Osteoblast (primary cell): Measurements from ENCODE around the gene TENM4. TPM values are rescaled to one million over a fixed set of nuclear protein-coding genes. Genes with fewer than 3 reads are reported as not detected.

ENCODE experiments used
- DNase-seq: peaks from one replicate; pipeline ENCODE4 v3.0.0; 2011; ENCODE audit warnings: low spot score, mixed read lengths; ENCODE audit not compliant: insufficient read length; ENCODE audit errors: missing footprints
- H2AFZ ChIP-seq: 2 replicates; pipeline ENCODE4 v1.6.0; 2011; ENCODE audit warnings: mild to moderate bottlenecking, low read length
- H3K27ac ChIP-seq: 2 replicates; pipeline ENCODE4 v1.5.1; 2011; ENCODE audit warnings: mild to moderate bottlenecking, low read depth, low read length, moderate library complexity
- H3K27me3 ChIP-seq: 2 replicates; pipeline ENCODE4 v1.6.0; 2012; ENCODE audit warnings: mild to moderate bottlenecking, control low read depth, inconsistent platforms, low read length, moderate library complexity; ENCODE audit not compliant: insufficient read depth
- H3K36me3 ChIP-seq: 2 replicates; pipeline ENCODE4 v1.5.1; 2011; ENCODE audit warnings: mild to moderate bottlenecking, low read length, control low read depth, moderate library complexity; ENCODE audit not compliant: insufficient read depth
- H3K4me1 ChIP-seq: 2 replicates; pipeline ENCODE4 v1.5.1; 2011; ENCODE audit warnings: mild to moderate bottlenecking, low read length, control low read depth, moderate library complexity; ENCODE audit not compliant: insufficient read depth
- H3K4me2 ChIP-seq: 2 replicates; pipeline ENCODE4 v1.6.0; 2011; ENCODE audit warnings: mild to moderate bottlenecking, low read length; ENCODE audit not compliant: insufficient read depth
- H3K4me3 ChIP-seq: fragments of 200-600 bp; sonication (generic); 3 replicates; pipeline ENCODE4 v1.5.1; 2012; ENCODE audit warnings: mild to moderate bottlenecking, low read length, inconsistent platforms; ENCODE audit not compliant: insufficient read depth
- H3K79me2 ChIP-seq: 2 replicates; pipeline ENCODE4 v1.6.0; 2012; ENCODE audit warnings: mild to moderate bottlenecking, low read length, control low read depth, inconsistent platforms; ENCODE audit not compliant: insufficient read depth
- H3K9me3 ChIP-seq: 2 replicates; pipeline ENCODE4 v1.5.1; 2011; ENCODE audit warnings: low read depth, low read length, control low read depth
- H4K20me1 ChIP-seq: 2 replicates; pipeline ENCODE4 v1.6.0; 2012; ENCODE audit warnings: mild to moderate bottlenecking, low read length, control low read depth; ENCODE audit not compliant: insufficient read depth
- CTCF ChIP-seq: IDR thresholded peaks from 2 replicates; pipeline ENCODE4 v1.5.1; 2011; ENCODE audit warnings: mild to moderate bottlenecking, low read depth, low read length, moderate library complexity; ENCODE audit errors: extremely low read depth
- total RNA-seq: library from RNA; depleted of rRNA; stranded (reverse); fragments of >200 nt; gene quantifications from 2 replicates; pipeline ENCODE4 v1.2.3, GENCODE V29; 2012

Gene TENM4
- total RNA-seq, 1 donor, result 63.3 TPM

- no peaks in the 10 kb centered on the region for H3K27me3 ChIP-seq
- H3K4me1 ChIP-seq, result no peaks in the 10 kb centered on the region
- no peak overlapping the region for H3K4me2 ChIP-seq
- TF ChIP-seq CTCF, result no peak
- no peak overlapping the region for H3K27ac ChIP-seq
- H3K79me2 ChIP-seq, result no peaks in the 10 kb centered on the region
- no peak overlapping the region for H2AFZ ChIP-seq
- no peaks in the 10 kb centered on the region for H3K36me3 ChIP-seq
- DNase-seq, result no peak
- H3K4me3 ChIP-seq, result no peak overlapping the region
- no peaks in the 10 kb centered on the region for H4K20me1 ChIP-seq
- H3K9me3 ChIP-seq, result no peaks in the 10 kb centered on the region
These were observed 346.2 kb downstream of the TENM4 start for GRCh38 chr11:79094616-79095015.

- Histone ChIP-seq H2AFZ (peak overlapping the region; percentile 39), H3K27me3 (no peaks in the 10 kb centered on the region), H3K4me2 (no peak overlapping the region), H3K27ac (no peak overlapping the region), H4K20me1 (no peaks in the 10 kb centered on the region), H3K9me3 (no peaks in the 10 kb centered on the region), H3K4me3 (no peak overlapping the region), H3K36me3 (no peaks in the 10 kb centered on the region), H3K4me1 (peaks cover 4% of the 10 kb centered on the region), H3K79me2 (no peaks in the 10 kb centered on the region)
- no peak for TF ChIP-seq CTCF
- peak; percentile 93 for DNase-seq
These were observed 348.0 kb downstream of the TENM4 start for GRCh38 chr11:79092791-79093353.

- H3K27ac ChIP-seq, result no peak overlapping the region
- no peaks in the 10 kb centered on the region for H3K79me2 ChIP-seq
- no peak overlapping the region for H2AFZ ChIP-seq
- no peaks in the 10 kb centered on the region for H3K9me3 ChIP-seq
- H3K36me3 ChIP-seq, result no peaks in the 10 kb centered on the region
- no peak for TF ChIP-seq CTCF
- DNase-seq, result no peak
- no peaks in the 10 kb centered on the region for H4K20me1 ChIP-seq
- peaks cover 20% of the 10 kb centered on the region for H3K4me1 ChIP-seq
- H3K4me2 ChIP-seq, result no peak overlapping the region
- no peaks in the 10 kb centered on the region for H3K27me3 ChIP-seq
- H3K4me3 ChIP-seq, result no peak overlapping the region
These were observed 350.6 kb downstream of the TENM4 start for GRCh38 chr11:79090191-79090705.

- no peak overlapping the region for H3K4me2 ChIP-seq
- no peak overlapping the region for H2AFZ ChIP-seq
- no peaks in the 10 kb centered on the region for H3K9me3 ChIP-seq
- TF ChIP-seq CTCF, result no peak
- no peak overlapping the region for H3K27ac ChIP-seq
- H3K79me2 ChIP-seq, result no peaks in the 10 kb centered on the region
- H3K27me3 ChIP-seq, result no peaks in the 10 kb centered on the region
- peaks cover 20% of the 10 kb centered on the region for H3K4me1 ChIP-seq
- no peaks in the 10 kb centered on the region for H4K20me1 ChIP-seq
- H3K36me3 ChIP-seq, result no peaks in the 10 kb centered on the region
- no peak overlapping the region for H3K4me3 ChIP-seq
- DNase-seq, result no peak
These were observed 351.2 kb downstream of the TENM4 start for GRCh38 chr11:79089601-79090000.
